HG03571 (cell line): Measurements from ENCODE around the gene SPO11.
"Not testable (repeated sequence)": the region's sequence is repeated elsewhere in the genome, so short reads cannot be mapped to it uniquely, and the experiment has no call there.

Experiments used
- ATAC-seq: cut with Tn5 transposase; IDR thresholded peaks from one replicate; pipeline ENCODE4 v1.9.1; 2021; ENCODE audit not compliant: unreplicated experiment

Gene SPO11

DNA sequence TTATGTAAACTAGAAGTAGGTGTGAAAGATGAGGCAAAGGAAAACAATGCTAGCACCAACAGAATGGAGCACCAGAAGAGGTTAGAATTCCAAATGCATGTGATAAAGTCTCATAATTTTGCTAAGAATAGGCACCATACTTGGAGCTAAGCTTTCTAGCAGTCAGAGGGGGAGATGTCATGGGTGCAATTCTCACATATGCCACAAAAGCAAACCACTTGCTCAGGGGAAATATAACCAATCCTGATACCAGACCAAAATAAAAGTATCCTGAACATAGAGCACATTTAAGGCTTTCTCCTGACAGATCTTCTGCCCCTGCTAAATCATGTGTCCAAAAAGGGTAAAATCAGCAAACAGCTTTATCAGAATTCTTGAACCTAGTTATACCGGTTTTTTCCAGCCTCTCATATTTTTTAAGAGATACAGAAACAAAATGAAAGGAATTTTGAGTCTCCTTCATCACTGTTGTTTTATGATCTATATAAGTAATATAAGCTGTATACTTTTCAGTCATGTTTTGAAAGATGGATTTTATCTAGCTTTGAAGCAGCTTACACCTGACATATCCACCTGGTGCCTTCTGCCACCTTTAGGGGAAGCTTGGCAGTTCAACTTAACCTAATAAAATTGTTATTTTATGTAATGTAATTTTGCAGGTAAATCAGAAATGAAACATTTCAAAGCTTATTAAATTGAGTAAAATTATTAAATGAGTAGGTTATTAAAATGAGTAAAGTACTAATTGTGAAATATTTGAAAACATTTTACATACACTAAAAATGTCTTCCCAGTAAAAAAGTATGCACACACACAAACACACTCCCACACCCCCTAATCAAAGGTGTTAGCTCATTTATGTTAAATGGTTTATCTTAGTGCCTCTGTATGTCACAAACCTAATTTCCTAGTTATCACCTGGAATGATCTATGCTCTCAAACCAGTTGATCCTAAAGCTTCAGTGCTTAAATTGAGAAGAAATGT is 2.8 kb downstream of the SPO11 start:
- no peak for ATAC-seq

DNA sequence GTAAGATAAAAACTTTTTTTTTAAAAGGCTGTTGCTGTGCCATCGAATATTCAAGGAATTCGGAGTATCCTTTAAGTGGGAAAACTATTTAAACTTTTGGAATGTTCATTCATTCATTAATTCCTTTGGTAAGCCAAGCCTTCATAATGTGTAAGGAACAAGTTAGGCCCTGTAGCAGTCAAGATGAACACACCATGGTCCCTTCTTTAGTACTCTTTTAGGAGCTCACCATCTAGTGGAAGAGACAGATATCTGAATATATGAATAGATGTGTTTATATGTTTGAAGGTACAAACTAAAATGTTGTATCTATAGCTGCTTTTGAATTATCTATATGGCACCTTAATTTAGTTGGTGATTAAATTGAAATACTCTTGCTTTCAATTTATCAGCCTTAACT is 5.8 kb downstream of the SPO11 start:
- ATAC-seq, result no peak

DNA sequence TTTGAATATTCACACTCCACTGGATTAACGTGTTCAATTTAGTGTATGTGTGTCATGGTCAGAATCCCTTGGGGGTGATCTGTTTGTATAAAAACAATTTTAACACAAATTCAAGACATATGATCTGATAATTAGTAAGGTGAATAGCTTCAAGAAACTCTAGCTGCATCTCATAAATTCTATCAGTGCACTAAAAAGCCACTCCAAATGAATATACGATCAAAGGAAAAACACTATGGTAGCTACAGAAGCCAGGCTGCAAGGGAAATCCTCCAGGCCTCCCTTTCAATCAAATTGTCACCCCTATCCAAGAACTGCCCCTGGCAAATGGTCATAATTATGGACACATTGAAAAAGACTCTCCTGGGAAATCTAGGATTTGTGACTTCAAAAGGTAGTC is 12.1 kb downstream of the SPO11 start:
- ATAC-seq, result no peak

DNA sequence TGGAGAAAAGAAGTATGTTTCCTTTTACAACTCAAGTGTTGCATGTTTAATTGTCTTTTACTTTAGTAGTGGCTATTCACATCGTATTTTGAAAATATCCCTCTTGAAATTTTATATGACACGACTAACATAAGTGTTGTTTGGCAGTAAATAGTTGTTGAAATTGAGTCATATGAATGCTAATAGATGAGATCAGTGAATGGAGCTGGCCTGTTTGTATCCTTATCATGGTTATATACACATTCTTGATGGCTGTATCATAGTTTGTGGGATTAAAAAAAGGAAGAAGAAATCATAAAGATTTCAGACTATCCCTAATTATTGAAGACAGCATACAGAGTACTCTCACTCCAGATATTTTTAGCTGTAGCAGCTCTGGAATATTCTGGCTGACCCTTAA is 13.2 kb downstream of the SPO11 start:
- no peak for ATAC-seq

DNA sequence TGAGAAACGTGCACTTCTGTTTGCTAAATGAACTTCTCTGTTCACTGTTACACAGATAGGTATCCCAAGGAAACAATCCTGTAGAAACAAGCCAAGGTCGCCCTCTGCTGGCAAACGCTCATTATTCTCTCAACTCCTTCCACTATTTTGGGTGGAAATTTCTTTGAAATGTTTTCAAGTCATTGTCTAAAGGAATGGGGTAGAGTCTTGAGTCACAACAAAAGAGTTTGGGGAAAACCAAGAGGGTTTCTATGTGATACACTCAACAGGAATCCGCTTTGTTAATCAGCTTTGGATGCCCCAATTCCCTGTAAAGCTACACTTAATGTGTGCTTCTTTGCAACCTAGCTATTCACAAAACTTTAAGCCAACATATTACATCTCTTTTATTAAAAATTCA is 16.9 kb downstream of the SPO11 start:
- no peak for ATAC-seq

DNA sequence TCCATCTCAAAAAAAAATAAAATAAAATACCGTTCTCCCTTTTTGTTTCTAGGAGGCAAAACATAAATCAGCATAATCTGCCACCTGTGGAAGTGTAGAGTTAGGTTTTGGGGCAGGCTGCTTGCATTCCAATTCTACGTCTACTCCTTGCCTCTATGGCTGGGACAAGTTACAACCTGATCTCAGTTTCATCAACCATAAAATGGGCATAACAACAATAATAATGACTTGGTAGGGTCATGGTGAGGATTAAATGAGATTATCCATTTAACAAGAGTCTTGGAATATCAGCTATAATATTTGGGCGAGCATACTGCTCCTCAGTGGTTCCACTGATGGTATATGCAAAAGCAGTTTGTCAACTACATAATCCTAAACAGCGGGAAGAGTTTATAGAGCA is 17.8 kb downstream of the SPO11 start:
- ATAC-seq, result no peak

DNA sequence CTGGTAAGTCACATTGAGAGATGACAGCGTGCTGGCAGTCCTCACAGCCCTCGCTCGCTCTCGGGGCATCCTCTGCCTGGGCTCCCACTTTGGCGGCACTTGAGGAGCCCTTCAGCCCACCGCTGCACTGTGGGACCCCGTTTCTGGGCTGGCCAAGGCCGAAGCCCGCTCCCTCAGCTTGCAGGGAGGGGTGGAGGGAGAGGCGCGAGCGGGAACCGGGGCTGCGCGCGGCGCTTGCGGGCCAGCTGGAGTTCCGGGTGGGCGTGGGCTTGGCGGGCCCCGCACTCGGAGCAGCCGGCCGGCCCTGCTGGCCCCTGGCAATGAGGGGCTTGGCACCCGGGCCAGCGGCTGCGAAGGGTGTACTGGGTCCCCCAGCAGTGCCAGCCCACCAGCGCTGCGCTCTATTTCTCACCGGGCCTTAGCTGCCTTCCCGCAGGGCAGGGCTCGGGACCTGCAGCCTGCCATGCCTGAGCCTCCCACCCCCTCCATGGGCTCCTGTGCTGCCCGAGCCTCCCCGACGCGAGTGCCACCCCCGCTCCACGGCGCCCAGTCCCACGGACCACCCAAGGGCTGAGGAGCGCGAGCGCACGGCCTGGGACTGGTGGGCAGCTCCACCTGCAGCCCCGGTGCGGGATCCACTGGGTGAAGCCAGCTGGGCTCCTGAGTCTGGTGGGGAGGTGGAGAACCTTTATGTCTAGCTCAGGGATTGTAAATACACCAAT is 18.8 kb downstream of the SPO11 start:
- not testable (repeated sequence) for ATAC-seq

DNA sequence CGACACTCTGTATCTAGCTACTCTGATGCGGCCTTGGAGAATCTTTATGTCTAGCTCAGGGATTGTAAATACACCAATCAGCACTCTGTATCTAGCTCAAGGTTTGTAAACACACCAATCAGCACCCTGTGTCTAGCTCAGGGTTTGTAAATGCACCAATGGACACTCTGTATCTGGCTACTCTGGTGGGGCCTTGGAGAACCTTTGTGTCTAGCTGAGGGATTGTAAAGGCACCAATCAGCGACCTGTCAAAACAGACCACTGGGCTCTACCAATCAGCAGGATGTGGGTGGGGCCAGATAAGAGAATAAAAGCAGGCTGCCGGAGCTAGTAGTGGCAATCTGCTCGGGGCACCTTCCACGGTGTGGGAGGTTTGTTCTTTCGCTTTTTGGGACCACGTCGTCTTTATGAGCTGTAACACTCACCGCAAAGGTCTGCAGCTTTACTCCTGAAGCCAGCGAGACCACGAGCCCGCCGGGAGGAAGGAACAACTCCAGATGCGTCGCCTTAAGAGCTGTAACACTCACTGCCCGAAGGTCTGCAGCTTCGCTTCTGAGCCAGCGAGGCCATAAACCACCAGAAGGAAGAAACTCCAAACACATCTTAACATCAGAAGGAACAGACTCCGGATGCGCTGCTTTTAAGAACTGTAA is 19.4 kb downstream of the SPO11 start:
- ATAC-seq, result not testable (repeated sequence)

DNA sequence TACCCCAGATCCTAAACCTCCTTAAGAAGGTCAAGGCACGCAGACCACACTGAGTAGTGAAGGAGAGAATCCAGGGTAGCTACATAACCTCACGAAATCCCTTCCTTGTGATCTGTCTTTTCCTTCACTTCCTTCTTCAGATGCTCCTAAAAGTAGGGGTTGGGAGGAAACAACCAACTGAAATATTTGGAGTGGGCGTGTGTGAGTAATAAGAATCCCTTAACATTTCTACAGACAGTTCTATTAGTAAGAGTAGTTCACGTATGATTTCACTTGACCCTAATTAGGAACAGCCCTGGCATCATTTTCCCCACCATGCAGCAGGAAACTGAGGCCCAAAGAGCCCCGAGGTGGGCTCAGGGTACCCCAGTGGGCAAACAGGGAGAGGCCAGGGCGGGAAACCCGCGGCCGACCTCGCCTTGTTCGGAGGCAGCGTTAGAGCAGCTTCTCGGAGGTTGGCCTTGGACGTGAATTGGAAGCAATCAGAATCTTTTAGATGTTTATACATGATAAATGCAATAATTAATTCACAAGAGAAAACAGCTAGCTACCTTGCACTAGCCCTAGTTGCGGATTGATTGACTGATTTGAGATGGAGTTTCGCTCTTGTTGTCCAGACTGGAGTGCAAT is 20.6 kb downstream of the SPO11 start:
- no peak for ATAC-seq

DNA sequence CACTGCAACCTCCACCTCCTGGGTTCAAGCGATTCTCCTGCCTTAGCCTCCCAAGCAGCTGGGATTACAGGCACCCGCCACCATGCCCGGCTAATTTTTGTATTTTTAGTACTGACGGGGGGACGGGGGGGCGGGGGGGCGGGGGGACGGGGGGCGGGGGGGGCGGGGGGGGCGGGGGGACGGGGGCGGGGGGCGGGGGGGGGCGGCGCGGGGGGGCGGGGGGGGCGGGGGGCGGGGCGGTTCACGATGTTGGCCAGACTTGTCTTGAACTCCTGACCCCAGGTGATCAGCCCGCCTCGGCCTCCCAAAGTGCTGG is 21.1 kb downstream of the SPO11 start:
- ATAC-seq, result not testable (repeated sequence)

DNA sequence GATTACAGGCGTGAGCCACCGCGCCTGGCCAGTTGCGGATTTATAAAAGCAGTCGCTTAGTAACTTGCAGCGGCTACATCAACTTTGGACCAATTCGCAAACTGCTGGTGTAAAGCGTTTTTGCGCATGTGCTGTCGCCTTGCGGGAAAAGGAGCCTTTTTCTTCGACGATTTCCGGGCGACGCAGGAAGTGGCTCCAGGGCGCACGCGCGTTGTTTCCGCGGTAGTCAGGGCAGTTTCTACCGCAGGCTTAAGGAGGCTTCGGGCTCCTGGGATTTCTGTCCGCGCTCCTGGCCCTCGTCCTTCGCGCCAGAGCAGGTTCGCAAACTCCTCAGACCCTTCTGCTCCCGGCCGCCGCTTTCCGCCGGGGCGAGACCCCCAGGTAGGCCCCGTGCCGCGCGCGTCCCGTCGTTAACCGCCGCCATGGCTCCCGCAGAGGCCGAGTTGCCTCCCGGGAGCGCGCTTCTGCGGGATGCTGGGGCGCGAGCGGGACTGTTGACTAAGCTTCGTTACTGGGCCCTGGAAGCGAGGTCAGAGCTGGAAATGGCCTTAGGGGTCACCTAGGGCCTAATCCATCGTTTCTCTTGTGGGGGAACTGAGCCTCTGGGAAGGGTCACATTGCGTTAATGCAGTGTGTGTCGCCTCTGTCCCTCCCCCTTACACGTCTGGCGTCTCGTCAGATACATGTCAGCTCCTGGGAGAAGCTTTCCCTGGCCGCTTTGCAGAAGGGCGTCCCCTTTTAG is 21.6 kb downstream of the SPO11 start, which contains the start of gene RAE1:
Gene RAE1, plus strand, starts transcription at position 214 of the 742 bp plus-strand sequence. CDS start 2,784 bp downstream, outside the sequence.
- ATAC-seq, result peak; percentile 77

DNA sequence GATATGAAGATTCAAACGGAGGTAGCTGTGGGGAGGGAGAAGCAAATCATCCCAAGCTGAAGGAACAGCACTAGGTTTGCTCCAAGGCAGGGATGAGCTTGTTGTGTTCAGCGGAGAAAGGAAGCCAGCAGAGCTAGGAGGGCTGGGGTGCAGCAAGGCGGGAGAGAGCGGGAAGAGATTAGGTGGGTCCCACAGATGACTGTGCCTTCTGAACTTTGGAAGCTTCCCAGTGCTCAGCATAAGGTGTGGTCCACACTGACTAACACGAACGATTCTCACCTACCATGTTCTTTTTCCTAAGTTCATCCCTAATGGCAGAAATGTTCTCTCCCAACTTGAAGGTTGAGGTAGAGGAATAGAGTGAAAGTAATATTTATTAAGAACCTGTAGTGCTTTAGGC is 22.7 kb downstream of the SPO11 start:
- ATAC-seq, result no peak

DNA sequence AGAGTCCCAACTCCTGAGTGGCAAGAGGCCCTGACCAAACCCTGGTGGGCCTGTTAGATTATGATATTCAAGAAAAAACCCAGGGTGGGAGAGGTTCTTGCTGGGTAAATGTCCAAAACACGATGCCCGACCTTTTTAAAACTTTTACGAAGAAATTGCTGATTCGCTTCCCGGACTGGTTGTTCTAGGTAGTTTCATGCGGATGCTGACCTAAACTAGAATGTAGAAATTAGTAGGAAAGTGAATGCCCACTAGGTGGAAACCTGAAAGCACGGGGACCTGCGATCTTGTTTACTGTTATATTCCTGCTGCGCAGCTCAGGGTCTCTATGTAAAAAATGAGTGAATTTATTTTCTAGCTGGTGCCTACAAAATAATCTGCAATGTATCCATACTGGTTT is 23.7 kb downstream of the SPO11 start:
- ATAC-seq, result no peak

DNA sequence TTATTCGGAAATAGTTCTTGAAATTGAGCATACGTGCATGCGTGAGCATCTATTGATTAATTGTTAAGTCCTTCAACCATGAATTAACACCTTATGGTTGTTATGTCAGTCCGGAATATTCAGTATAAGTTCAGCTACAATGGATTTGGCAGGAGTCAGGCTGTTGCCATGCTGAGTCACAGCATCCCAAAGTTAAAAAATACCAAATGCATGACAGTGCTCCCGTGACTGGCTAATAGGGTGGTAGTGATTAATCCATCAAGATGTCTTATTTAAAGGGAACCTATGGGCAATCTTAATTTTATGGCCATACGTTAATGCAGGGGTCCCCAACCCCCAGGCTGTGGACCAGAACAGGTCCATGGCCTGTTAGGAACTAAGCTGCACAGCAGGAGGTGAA is 31.9 kb downstream of the SPO11 start:
- no peak for ATAC-seq

DNA sequence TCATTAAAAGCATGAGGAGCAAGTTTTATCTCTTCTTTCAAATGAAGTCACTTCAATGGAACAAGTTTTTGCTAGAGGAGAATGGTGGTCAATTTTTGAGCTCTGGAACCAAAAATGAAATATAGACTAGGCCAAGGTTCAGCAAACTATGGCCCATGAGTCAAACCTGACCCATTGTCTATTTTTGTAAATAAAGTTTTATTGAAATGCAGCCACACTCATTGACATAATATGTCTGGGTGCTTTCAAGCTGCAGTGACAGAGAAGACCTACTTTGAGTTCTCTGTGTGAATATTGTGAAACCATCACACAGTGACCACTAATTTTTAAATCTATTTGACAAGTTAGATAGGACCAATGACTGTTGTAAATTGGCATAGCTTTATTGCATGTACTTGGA is 34.8 kb downstream of the SPO11 start:
- ATAC-seq, result no peak

DNA sequence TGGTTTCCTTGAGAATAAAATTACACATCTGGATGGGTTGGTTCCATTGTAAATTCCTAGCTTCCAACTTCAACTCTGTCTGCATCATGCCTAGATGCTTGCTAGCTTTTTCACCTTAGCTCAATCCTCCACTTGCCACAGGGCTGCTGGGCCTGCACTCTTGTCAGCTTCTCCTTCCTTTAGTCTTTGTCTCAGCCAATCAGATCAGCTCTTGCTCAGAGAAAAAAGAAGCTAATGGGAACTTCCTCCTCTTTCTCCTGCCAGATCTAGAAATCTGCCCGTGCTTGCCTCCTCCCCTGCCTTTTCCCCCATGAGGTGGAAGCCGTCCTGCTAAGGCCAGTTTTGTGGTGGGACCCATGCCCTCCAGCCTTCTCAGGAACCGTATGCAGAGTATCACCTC is 40.0 kb downstream of the SPO11 start:
- ATAC-seq, result no peak

DNA sequence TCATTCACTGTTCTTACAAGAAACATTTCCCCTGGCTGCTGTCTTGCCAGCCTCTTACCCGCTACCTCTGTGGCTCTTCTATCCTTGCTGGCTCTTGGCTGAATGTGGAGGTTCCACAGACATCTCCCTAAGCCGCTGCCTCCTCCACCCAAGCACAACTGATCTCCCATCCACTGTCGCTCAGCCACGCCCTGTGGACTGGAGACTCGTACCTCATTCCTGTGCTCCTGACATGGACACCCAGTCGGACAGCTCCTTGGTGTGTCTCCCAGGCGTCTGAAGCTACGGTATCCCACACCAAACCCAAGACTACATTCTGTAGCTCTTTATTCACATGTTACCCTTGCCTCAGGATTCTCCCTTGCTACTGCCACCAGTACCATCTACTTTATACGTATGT is 40.7 kb downstream of the SPO11 start:
- ATAC-seq, result no peak

DNA sequence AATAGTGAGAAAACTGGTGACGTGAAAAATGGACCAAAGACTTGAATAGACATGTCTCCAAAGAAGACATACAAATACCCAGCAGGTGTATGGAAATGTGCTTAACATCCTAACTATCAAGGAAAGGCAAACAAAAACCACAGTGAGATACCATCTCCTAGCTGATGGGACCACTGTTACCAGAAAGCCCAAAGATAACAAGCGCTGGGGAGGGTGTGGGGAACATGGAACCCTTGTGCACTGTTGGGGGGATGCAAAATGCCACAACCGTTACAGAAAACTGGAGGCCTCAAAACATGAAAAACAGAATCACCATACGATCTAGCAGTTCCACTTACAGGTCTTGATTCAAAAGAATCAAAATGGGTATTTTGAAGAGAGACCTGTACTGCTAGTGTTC is 41.8 kb downstream of the SPO11 start:
- no peak for ATAC-seq

DNA sequence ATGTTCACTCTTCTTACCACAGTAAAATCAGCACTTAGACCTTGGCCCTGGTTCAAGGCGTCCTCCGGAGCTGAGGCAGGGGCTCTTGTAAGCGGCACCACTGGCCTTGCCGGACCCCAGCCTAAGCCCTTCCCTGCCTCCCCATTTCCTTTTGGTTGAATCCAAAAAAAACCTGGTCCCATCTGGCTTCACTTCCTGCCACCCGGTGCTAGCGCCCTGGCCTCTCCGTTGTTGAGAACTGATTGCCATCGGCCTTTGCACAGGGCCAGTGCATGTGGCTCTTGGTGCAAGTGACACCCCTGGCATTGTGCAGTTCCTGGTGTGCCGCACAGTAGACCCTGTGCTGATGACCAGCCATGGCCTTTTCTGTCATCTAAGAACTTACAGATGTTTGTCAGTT is 42.6 kb downstream of the SPO11 start:
- no peak for ATAC-seq

DNA sequence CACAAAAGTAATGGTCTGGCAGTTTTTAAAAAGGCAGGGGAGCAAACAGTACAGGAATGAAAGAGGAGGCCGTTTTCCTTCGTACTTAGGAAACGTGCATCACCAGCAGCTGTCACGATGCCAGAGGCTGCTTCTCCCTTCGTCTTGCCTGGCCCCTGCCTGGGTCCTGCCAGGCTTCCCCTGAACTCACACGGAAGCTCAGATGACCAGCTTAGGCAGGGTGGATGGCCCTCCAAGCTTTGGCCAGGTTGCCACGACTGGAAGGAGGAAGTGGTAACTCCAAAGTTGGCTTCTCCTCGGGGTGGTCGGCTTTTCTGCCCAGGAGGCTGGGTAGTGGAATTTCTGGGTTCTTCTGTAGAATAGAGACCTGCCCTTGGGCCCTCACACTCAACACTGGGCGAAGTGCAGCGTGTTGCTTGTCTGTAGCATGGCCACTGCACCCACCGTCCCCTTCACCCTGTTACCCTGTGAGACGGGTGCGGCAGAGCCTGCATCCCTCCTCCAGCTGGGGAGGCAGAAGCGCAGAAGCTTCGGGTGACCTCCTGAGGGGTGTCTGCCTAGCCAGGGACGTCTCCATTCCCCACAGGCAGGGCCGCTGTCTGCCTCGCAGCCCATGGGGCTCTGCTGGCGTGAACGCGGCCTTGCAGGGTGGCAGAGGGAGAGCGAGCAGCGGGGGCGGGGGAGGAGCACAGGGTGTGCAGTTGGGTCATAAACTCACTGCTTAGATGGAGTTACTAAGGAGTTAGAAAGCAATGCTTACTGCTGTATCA is 43.2 kb downstream of the SPO11 start:
- ATAC-seq, result no peak
